HEK293 (cell line): Measurements from ENCODE around the gene AKIP1.
"Not testable (repeated sequence)": the region's sequence is repeated elsewhere in the genome, so short reads cannot be mapped to it uniquely, and the experiment has no call there.

ENCODE experiments used
- CTCF ChIA-PET: fragments of 350-600 bp; formaldehyde crosslinking; extraction: SDS; loops from one replicate; lab custom pipeline; 2021; ENCODE audit warnings: antibody characterized with exemption; lab: Yijun Ruan, JAX
- POLR2A ChIA-PET: fragments of 300-600 bp; formaldehyde crosslinking; extraction: SDS; loops from one replicate; lab custom pipeline; 2020; ENCODE audit warnings: antibody characterized with exemption, inconsistent platforms; lab: Yijun Ruan, JAX
- H3K27ac ChIP-seq: fragments of 200-500 bp; sonication (Bioruptor generic); 2 replicates; pipeline ENCODE4 v1.5.1; 2014; ENCODE audit warnings: low read depth, low read length, control low read depth, inconsistent platforms; ENCODE audit errors: extremely low read depth
- H3K36me3 ChIP-seq, 2 experiments: fragments of 200-500 bp in 1 of 2; sonication (Bioruptor generic) in 1 of 2; 1 replicate in 1 of 2; 2 replicates in 1 of 2; pipeline ENCODE4 v1.5.1; 2014 to 2017; ENCODE audit warnings: inconsistent platforms in 2 of 2, low read length in 2 of 2; ENCODE audit not compliant: control insufficient read depth in 2 of 2, insufficient read depth in 1 of 2
- H3K4me1 ChIP-seq: fragments of 200-500 bp; sonication (Bioruptor generic); 2 replicates; pipeline ENCODE4 v1.5.1; 2014; ENCODE audit warnings: mild to moderate bottlenecking, low read length, inconsistent platforms; ENCODE audit not compliant: control insufficient read depth, insufficient read depth
- H3K4me3 ChIP-seq: 2 replicates; pipeline ENCODE4 v1.5.1; 2011; ENCODE audit warnings: low read depth, mild to moderate bottlenecking, control low read depth, low read length, moderate library complexity
- H3K9me3 ChIP-seq: fragments of 200-500 bp; sonication (Bioruptor generic); 2 replicates; pipeline ENCODE4 v1.5.1; 2014; ENCODE audit warnings: low read depth, low read length, inconsistent platforms; ENCODE audit not compliant: control insufficient read depth, insufficient read depth
- BCL11B ChIP-seq: fragments of 450-650 bp; formaldehyde crosslinking; IDR thresholded peaks from 2 replicates; pipeline ENCODE4 v1.5.1; 2016; ENCODE audit warnings: low read depth, missing biosample characterization, missing genetic modification characterization
- PRDM2 ChIP-seq: fragments of 450-650 bp; formaldehyde crosslinking; IDR thresholded peaks from 2 replicates; pipeline ENCODE4 v1.5.1; 2016; ENCODE audit warnings: missing biosample characterization, missing genetic modification characterization, borderline replicate concordance
- SCRT1 ChIP-seq: fragments of 450-650 bp; formaldehyde crosslinking; IDR thresholded peaks from 2 replicates; pipeline ENCODE4 v1.5.1; 2016; ENCODE audit warnings: missing biosample characterization, missing genetic modification characterization, borderline replicate concordance
- SETDB1 ChIP-seq: IDR thresholded peaks from one replicate; pipeline ENCODE4 v1.6.1; 2017; ENCODE audit warnings: mild to moderate bottlenecking, low read length, moderate library complexity, mixed read lengths; ENCODE audit not compliant: insufficient read length
- TRIM28 ChIP-seq: IDR thresholded peaks from 2 replicates; pipeline ENCODE4 v1.6.1; 2011; ENCODE audit warnings: low read length, control low read depth, borderline replicate concordance
- ZBTB7A ChIP-seq: fragments of 450-650 bp; formaldehyde crosslinking; IDR thresholded peaks from 2 replicates; pipeline ENCODE4 v1.5.1; 2016; ENCODE audit warnings: low read depth, missing biosample characterization, missing genetic modification characterization
- ZNF133 ChIP-seq: fragments of 450-650 bp; formaldehyde crosslinking; IDR thresholded peaks from 2 replicates; pipeline ENCODE4 v1.5.1; 2016; ENCODE audit warnings: missing biosample characterization, missing genetic modification characterization
- ZNF146 ChIP-seq: fragments of 450-650 bp; formaldehyde crosslinking; IDR thresholded peaks from 2 replicates; pipeline ENCODE4 v1.5.1; 2016; ENCODE audit warnings: missing biosample characterization, missing genetic modification characterization
- ZNF302 ChIP-seq: fragments of 450-650 bp; formaldehyde crosslinking; IDR thresholded peaks from 2 replicates; pipeline ENCODE4 v1.5.1; 2016; ENCODE audit warnings: missing biosample characterization, missing genetic modification characterization, low read depth
- ZNF529 ChIP-seq: fragments of 450-650 bp; formaldehyde crosslinking; IDR thresholded peaks from 2 replicates; pipeline ENCODE4 v1.5.1; 2017; ENCODE audit warnings: missing genetic modification characterization, missing biosample characterization; ENCODE audit not compliant: insufficient replicate concordance
- ZNF549 ChIP-seq: fragments of 450-650 bp; IDR thresholded peaks from 2 replicates; pipeline ENCODE4 v1.5.1; 2018; ENCODE audit warnings: missing biosample characterization, missing genetic modification characterization, mild to moderate bottlenecking, inconsistent platforms, moderate library complexity
- ZNF645 ChIP-seq: fragments of 450-650 bp; formaldehyde crosslinking; IDR thresholded peaks from 2 replicates; pipeline ENCODE4; 2016; ENCODE audit warnings: missing biosample characterization, missing genetic modification characterization
- ZNF785 ChIP-seq: fragments of 450-650 bp; formaldehyde crosslinking; IDR thresholded peaks from 2 replicates; pipeline ENCODE4 v1.5.1; 2016; ENCODE audit warnings: missing biosample characterization, missing genetic modification characterization

AKIP1 gene

GRCh38 chr11:8886322-8886721 is 24.7 kb upstream of the AKIP1 start:
- Histone ChIP-seq H3K4me3 (no peak overlapping the region), H3K4me1 (no peaks in the 10 kb centered on the region), H3K36me3 (no peaks in the 10 kb centered on the region), H3K9me3 (no peaks in the 10 kb centered on the region), H3K27ac (no peak overlapping the region)
- POLR2A ChIA-PET: no interaction called here
- CTCF ChIA-PET: no interaction called here
- TF ChIP-seq ZNF645 (tag by site-specific recombination) (no peak), ZNF785 (tag by site-specific recombination) (no peak), BCL11B (tag by site-specific recombination) (no peak), ZNF133 (no peak)

GRCh38 chr11:8891185-8891584 is 19.8 kb upstream of the AKIP1 start:
- H3K36me3 ChIP-seq, H3K9me3 ChIP-seq, H3K27ac ChIP-seq, CTCF ChIA-PET, H3K4me3 ChIP-seq, H3K4me1 ChIP-seq, POLR2A ChIA-PET: not testable (repeated sequence)
- TF ChIP-seq ZNF529 (tag by site-specific recombination): peak; percentile 26

- Histone ChIP-seq H3K4me3 (no peak overlapping the region), H3K4me1 (no peaks in the 10 kb centered on the region), H3K36me3 (no peaks in the 10 kb centered on the region), H3K9me3 (no peaks in the 10 kb centered on the region), H3K27ac (no peak overlapping the region)
- ChIA-PET POLR2A (no interaction called here), CTCF (no interaction called here)
- TF ChIP-seq ZNF549 (tag by site-specific recombination) (0 out of 2 replicates have a peak, but pooled peaks have one; percentile 13), TRIM28 (peak; percentile 94), ZNF302 (no peak), SCRT1 (tag by site-specific recombination) (no peak), SETDB1 (peak; percentile 96)
Measured at GRCh38 chr11:8899119-8899753, 11.8 kb upstream of the AKIP1 start.

- Histone ChIP-seq H3K36me3 (no peaks in the 10 kb centered on the region), H3K4me3 (no peak overlapping the region), H3K4me1 (no peaks in the 10 kb centered on the region), H3K9me3 (no peaks in the 10 kb centered on the region), H3K27ac (no peak overlapping the region)
- TF ChIP-seq PRDM2 (tag by site-specific recombination) (no peak), ZNF146 (tag by site-specific recombination) (0 out of 2 replicates have a peak, but pooled peaks have one; percentile 7), ZBTB7A (tag by site-specific recombination) (no peak)
- ChIA-PET CTCF (interaction anchor here (0.6 kb wide), 1 partner anchor 94 kb away, joined by 3 read pairs; no protein-coding TSS in a partner anchor), POLR2A (no interaction called here)
Measured at GRCh38 chr11:8905528-8906165, 5.3 kb upstream of the AKIP1 start.
